Measurements from ENCODE around the gene ABCG4. TPM values are rescaled to one million over a fixed set of nuclear protein-coding genes. Genes with fewer than 3 reads are reported as not detected.

ABCG4 gene
- total and polyA plus RNA-seq, 2 of the 8 experiments (the other 6 are each of a cell fraction or from before 2014, with no cell fraction given) = 1.8 to 2.3 TPM

GRCh38 chr11:119144825-119145486, 3.9 kb upstream of the ABCG4 start:
- H3K4me2 ChIP-seq (ENCODE audit: insufficient read depth in 1 of 2, low read depth in 2 of 2, low read length in 2 of 2) = peak overlapping the region in 1 of 2 experiments; percentile 21; a peak in 2 of 4 replicates
- H3K14ac ChIP-seq (ENCODE audit: insufficient read length) = no peak overlapping the region
- no peaks in the 10 kb centered on the region for H4K20me1 ChIP-seq (replicated peaks in 1 of 2; ENCODE audit: control insufficient read depth in 1 of 2, insufficient read depth in 2 of 2, low read length in 2 of 2)
- 0 out of 4 replicates have a peak, but pooled peaks of 1 of the 2 experiments have one; percentile 48 for TF ChIP-seq SIN3A (conservative IDR thresholded peaks at IDR 0.05 in 1 of 2, IDR thresholded peaks at IDR 0.05 in 1 of 2; ENCODE audit: low read depth in 1 of 2, low read length in 2 of 2)
- no peak for TF ChIP-seq KDM5A (IDR thresholded peaks at IDR 0.05; ENCODE audit: low read length)
- peak; percentile 30 to 58; a peak in 3 of 4 replicates for TF ChIP-seq RAD21 (IDR thresholded peaks at IDR 0.05 in 1 of 2, conservative IDR thresholded peaks at IDR 0.05 in 1 of 2; ENCODE audit: low read depth in 2 of 2, low read length in 2 of 2)
- peak; percentile 48 to 63 (median 63) for TF ChIP-seq CTCF (IDR thresholded peaks at IDR 0.05; ENCODE audit: control extremely low read depth in 1 of 3, insufficient read depth in 1 of 3, low read depth in 1 of 3, low read length in 3 of 3)
- TF ChIP-seq POLR2A (IDR thresholded peaks at IDR 0.05; ENCODE audit: control extremely low read depth in 1 of 2, low read depth in 2 of 2, low read length in 2 of 2) = no peak
- no peak for TF ChIP-seq CREB1 (IDR thresholded peaks at IDR 0.05)
- TF ChIP-seq CBX5 (IDR thresholded peaks at IDR 0.05; ENCODE audit: low read depth, low read length) = no peak
- peak; percentile 71; the same call in 1 of the 2 replicates for TF ChIP-seq YY1 (IDR thresholded peaks at IDR 0.05; ENCODE audit: low read depth, low read length)
- no peak for TF ChIP-seq EZH2 (IDR thresholded peaks at IDR 0.05; ENCODE audit: low read depth, low read length, severe bottlenecking)

More at GRCh38 chr11:119144825-119145486, 3.9 kb upstream of the ABCG4 start:
- no peak overlapping the region for H2AK5ac ChIP-seq (ENCODE audit: low read depth, low read length)
- H3K4me1 ChIP-seq (replicated peaks in 1 of 4; ENCODE audit: control insufficient read depth in 3 of 4, insufficient read depth in 4 of 4, low read length in 3 of 4) = peaks cover 5 to 13% (median 9%) of the 10 kb centered on the region in 4 experiments
- no peak overlapping the region for H3K56ac ChIP-seq (replicated peaks; ENCODE audit: insufficient read length, low read depth, low read length)
- H2BK12ac ChIP-seq (ENCODE audit: low read depth, low read length) = no peak overlapping the region
- no peak overlapping the region for H3K23ac ChIP-seq (ENCODE audit: insufficient read length)
- no peaks in the 10 kb centered on the region for H3K36me3 ChIP-seq (ENCODE audit: control insufficient read depth in 2 of 4, insufficient read depth in 4 of 4, low read length in 3 of 4)
- H3K4ac ChIP-seq (replicated peaks; ENCODE audit: insufficient read length, low read depth, low read length) = no peak overlapping the region
- ChIA-PET POLR2A (ENCODE audit: partially characterized antibody) (interaction anchor here (1.0 to 2.5 kb wide), 6 partner anchors 10 to 172 kb away, joined by 3 to 6 read pairs (median 4); partner anchors contain the start of gene NLRX1), CTCF (ENCODE audit: partially characterized antibody) (interaction anchor here (0.6 to 23.6 kb wide), 21 partner anchors 9 to 528 kb away, joined by 3 to 389 read pairs (median 4); partner anchors contain the start of genes CBL, NHERF4 and NLRX1)
- H2BK20ac ChIP-seq (ENCODE audit: low read length) = no peak overlapping the region
- no peak overlapping the region for H3K18ac ChIP-seq (ENCODE audit: extremely low read depth, low read length)
- H2BK15ac ChIP-seq (ENCODE audit: low read length) = peak overlapping the region; percentile 76
- peaks cover 11 to 28% (median 21%) of the 10 kb centered on the region in 4 experiments for H3K27me3 ChIP-seq (replicated peaks in 1 of 4; ENCODE audit: control insufficient read depth in 3 of 4, extremely low read depth in 1 of 4, insufficient read depth in 3 of 4, low read length in 3 of 4)
- no peak overlapping the region for H4K8ac ChIP-seq (ENCODE audit: extremely low read depth, insufficient read depth, low read length)
- DNase-seq (ENCODE audit: low read depth in 1 of 2, low spot score in 2 of 2) (peak in 1 of 2 experiments; percentile 80), FAIRE-seq (peak; percentile 95)
- H4K5ac ChIP-seq (ENCODE audit: insufficient read length, low read depth, low read length) = no peak overlapping the region
- no peak overlapping the region for H2BK120ac ChIP-seq (replicated peaks; ENCODE audit: low read depth, low read length)
- H3K23me2 ChIP-seq (ENCODE audit: low read depth, low read length) = peaks cover 11% of the 10 kb centered on the region; the same call in 1 of the 2 replicates
- WGBS, 2 experiments (ENCODE audit: extremely low coverage in 1 of 2, insufficient coverage in 1 of 2, insufficient read length in 1 of 2, insufficient replicate concordance in 2 of 2, low coverage in 1 of 2, low lambda C conversion rate in 2 of 2, missing lambda C conversion rate in 1 of 2) = 20% methylated on average over 7 of the region's 7 CpGs; no CpG with 5 or more reads in 1 of the 2 experiments
- H3K79me1 ChIP-seq (ENCODE audit: low read depth, low read length) = no peaks in the 10 kb centered on the region
- no peaks in the 10 kb centered on the region for H3K79me2 ChIP-seq (ENCODE audit: control insufficient read depth in 1 of 2, insufficient read depth in 2 of 2, low read length in 2 of 2)
- no peaks in the 10 kb centered on the region for H3K9me3 ChIP-seq (ENCODE audit: insufficient read depth in 2 of 2, low read depth in 1 of 2, low read length in 1 of 2)
- no peak overlapping the region for H4K91ac ChIP-seq (replicated peaks; ENCODE audit: insufficient read length, low read length)
- no peak overlapping the region for H3K27ac ChIP-seq (ENCODE audit: low read depth, low read length)
- H2AFZ ChIP-seq (ENCODE audit: low read length) = peak overlapping the region; percentile 73; the same call in 1 of the 2 replicates
- no peak overlapping the region for H3K9ac ChIP-seq (replicated peaks in 1 of 4; ENCODE audit: extremely low read depth in 1 of 4, low read depth in 3 of 4, low read length in 3 of 4)
- no peak overlapping the region for H3K4me3 ChIP-seq (ENCODE audit: extremely low read depth in 1 of 4, insufficient read depth in 2 of 4, low read depth in 3 of 4, low read length in 4 of 4)
- no peak overlapping the region for H2BK5ac ChIP-seq (ENCODE audit: low read depth, low read length)

All from H1 (cell line).